NCI-H2029 treated with DMSO at 0.1 percent for 48 hours (cell line): Measurements from ENCODE around the gene PRKG2.
"Not testable (repeated sequence)": the region's sequence is repeated elsewhere in the genome, so short reads cannot be mapped to it uniquely, and the experiment has no call there.

Source experiments
- DNase-seq: peaks from one replicate; lab custom pipeline; 2025; lab: John Stamatoyannopoulos, UW

PRKG2 gene

DNA sequence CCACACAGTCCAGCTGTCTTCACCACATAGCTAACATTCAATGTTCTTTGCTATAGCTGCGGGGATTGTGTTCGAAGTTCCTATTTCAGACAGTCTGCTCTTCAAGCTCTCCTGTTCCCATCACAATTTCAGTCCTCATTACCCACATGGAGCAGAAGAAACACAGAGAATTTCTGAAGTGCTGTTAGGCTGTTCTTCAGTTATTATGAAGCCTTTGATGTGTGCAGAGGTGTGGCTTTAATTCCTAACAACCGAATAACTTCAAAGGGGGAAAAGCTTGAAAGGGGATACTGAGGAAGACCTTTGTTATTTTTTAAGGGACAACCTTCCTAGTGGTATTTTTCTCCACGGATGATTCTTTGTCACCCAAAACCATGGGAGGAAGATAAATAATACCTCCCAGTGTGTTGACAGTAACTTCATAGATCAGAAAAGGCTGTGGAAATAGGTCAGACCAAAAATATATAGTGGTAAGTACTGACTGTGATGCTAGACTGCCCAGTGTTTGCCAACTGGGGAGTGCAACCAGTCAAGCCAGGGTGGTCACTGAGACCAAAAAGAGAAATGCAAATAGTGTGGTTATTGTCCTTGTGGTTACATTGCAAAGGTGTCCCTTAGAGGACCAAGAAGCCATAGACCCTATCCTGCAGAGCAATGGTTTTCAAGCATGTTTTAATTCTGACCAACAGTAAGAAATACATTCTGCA, 52.1 kb downstream of the PRKG2 start:
- DNase-seq, result no peak

- not testable (repeated sequence) for DNase-seq
Observed at GRCh38 chr4:81153714-81154323, 61.2 kb downstream of the PRKG2 start.

- DNase-seq, result peak; percentile 1
Observed at GRCh38 chr4:81152839-81153713, 61.9 kb downstream of the PRKG2 start.

DNA sequence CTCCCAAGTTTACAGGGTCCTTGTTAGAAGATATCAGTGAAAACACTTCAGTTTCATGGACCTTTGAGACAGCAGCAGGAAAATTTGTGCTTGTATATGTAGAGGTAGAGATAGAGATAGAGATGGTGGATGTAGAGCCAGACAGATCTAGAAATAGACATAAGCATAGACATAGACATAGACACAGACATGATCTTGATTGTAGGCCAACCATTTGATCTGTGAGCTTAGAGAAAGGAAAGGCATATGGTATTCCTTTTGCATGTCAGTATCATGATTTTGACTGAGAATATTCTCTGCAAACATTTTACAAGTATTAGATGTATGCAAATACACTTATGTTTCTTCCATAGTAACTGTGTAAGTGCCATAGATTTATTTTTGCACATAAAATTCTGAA, 65.0 kb downstream of the PRKG2 start:
- DNase-seq, result no peak

DNA sequence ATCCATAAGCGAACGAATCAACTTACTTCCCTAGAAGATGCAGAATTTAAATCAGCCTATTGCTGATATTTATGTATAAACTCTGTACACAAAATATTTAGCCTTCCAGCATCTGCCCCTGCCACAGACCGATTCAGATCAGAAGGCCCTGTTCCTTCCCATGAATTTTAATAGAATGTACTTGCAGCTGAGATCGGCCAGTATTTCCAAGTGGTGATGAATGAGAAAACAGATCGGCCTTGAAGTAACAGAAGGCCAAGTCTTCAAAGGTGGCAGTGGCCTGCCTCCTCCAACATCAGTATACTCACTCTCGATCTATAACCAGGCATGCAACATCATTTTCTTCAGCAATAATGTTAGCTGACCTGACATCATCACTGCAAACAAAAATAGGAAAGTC, 66.4 kb downstream of the PRKG2 start:
- DNase-seq, result no peak

DNA sequence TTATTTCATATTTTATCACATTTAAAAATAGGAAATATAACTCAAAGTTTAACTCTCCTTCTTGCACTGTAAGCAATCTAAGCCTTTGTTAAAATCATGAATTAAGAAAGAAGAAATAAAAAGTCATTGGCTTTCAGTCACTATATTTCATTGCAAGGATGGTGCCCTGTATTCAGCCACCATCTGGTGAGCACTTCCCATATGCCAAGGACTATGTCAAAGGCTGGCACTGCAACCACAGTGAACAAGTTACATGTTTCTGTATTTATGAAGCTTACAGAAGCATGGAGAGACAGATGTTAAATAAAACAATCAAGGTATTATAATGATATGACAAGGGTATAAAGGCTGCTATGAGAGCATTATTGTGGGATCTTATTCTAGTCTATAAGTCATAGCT, 68.6 kb downstream of the PRKG2 start:
- DNase-seq, result no peak

- DNase-seq, result no peak
Observed at GRCh38 chr4:81143183-81143582, 71.8 kb downstream of the PRKG2 start.

DNA sequence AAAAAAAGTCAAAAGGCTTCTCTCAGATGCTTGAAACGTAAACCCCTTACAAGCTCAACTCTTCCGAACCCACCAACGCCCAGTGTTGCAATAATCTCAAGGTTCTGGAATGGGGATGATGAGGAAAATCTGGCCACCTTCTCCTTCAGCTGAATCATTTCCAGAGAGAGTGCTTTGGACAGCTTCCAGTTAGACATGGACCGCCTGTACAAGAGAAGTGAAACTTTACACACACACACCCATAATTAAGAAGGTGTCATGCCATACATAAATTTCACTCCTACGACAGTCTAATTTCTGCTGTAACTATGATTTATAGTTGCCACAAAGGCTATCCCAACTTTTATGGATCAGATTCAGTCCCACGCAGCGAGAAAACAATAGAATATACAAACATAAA, 72.3 kb downstream of the PRKG2 start:
- no peak for DNase-seq

- DNase-seq, result no peak
Observed at GRCh38 chr4:81137894-81138293, 77.1 kb downstream of the PRKG2 start.

- no peak for DNase-seq
Observed at GRCh38 chr4:81137446-81137845, 77.6 kb downstream of the PRKG2 start.

DNA sequence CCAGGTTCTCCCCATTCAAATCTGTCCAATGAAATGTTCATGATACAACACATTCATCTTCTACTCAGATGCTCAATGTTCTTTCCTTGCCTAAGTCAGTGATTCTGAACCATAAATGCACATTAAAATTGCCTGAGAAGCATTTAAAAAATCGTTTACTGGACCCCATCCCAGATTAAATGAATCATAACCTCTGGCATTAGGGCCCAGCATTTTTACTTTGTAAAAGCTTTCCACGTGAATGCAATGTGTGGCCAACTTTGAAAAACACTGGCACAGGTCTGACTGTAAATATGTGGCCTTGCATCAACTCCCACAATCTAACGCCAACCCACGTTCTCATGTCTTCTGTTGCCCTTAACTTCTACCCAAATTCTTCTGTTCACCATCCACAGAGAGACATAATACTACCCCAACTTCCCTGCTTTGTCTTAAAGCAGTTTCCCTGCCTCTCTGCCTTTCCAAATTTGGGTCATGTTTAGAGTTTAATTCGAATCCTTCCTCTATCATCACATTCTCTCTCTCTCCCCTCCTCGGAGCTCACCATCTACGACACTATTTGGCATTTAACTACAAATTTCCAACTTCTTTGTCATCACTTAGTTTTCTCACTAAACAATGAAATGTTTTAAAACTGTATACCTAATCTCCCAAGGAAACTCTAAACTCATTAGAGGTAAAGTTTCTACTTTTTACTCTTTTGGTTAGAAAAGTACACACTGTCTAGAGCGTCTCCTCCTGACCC, 78.7 kb downstream of the PRKG2 start:
- DNase-seq, result no peak

GRCh38 chr4:81135501-81135900, 79.5 kb downstream of the PRKG2 start:
- no peak for DNase-seq

DNA sequence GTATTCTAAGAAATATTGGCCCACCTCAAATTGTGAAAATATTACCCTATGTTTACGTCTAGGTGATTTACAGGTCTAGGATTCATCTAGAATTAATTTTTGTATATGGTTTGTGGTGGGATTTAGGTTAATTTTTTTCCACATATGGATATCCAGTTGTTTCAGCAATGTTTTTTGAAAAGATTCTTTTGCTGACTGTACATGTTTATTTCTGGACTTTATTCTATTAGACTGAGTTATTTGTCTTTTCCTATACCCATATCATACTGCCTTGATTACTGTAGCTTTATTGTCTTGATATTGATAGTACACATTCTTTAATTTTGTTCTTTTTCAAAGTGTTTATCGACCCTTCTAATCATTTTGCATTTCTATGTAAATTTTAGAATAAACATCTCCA, 83.5 kb downstream of the PRKG2 start:
- no peak for DNase-seq

GRCh38 chr4:81131066-81131465, 84.0 kb downstream of the PRKG2 start:
- DNase-seq, result no peak

DNA sequence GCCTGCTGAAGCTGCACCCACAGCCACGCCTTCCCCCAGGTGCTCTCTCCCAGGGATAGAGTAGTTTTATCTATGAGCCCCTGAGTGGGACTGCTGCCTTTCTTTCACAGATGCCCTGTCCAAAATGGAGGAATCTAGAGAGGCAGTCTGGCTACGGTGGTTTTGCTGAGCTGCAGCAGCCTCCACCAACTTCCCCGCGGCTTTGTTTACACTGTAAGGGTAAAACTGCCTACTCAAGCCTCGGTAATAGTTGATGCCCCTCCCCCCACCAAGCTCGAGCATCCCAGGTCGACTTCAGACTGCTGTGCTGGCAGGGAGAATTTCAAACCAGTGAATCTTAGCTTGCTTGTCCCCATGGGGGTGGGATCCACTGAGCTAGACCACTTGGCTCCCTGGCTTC, 84.5 kb downstream of the PRKG2 start:
- no peak for DNase-seq

- no peak for DNase-seq
Observed at GRCh38 chr4:81120055-81120454, 95.0 kb downstream of the PRKG2 start.

DNA sequence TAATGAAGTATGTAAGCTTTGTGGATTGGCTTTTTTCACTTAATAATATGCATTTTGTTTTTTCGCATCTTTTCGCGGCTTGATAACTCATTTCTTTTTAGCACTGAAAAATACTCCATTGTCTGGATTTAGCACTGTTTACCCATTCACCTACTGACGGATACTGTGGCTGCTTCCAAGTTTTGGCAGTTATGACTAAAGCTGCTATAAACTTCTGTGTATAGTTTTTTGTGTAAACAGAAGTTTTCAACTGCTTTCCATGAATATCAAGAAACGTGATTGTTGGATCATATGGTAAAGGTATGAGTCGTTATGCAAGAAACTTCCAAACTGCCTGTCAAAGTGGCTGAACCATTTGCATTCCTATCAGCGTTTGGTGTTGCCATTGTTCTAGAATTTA, 96.9 kb downstream of the PRKG2 start:
- DNase-seq, result no peak

DNA sequence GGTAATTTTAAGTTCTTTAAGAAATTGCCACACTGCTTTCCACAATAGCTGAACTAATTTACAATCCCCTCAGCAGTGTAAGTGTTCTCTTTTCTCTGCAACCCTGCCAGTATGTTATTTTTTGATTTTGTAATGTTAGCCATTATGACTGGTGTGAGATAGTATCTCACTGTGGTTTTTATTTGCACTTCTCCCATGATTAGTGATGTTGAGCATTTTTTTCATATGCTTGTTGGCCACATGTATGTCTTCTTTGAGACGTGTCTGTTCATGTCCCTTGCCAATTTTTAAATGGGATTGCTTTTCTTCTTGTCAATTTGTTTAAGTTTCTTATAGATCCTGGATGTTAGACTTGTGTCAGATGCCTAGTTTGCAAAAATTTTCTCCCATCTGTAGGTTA, 98.5 kb downstream of the PRKG2 start:
- DNase-seq, result no peak

DNA sequence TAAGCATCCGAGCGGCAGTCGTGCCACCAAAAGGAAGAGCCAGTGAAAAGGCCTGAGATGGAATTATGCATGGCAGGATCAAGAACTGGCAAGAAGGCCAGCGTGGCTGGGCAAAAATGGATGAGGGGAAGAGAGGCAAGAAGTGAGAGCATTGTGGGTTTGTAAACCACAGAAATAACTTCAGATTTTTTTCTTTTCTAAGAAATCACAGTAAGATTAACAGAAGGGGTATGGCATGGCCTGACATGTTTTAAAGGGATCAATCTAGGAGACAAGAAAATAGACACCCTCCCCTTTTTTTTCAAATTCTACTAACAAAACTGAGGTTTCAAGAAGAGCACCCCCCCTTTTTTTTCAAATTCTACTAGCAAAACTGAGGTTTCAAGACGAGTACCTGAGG, 102.0 kb downstream of the PRKG2 start:
- no peak for DNase-seq

DNA sequence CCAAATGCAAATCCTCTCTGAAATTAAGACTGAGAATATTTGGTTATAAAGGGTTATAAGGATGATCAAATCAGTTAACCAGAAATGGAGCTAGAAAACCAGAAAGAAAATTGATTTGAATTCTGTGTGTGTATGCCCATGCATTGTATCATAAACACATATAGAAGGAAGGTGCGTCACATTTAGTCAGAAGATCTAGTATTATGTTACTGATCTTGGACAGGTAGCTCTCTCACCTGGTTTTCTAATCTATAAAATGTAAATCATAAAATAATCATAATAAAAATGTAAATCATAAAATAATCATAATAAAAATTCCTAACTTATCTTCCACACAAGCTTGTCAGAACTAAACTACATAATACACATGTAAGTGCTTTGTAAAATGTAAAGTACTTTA, 105.7 kb downstream of the PRKG2 start:
- DNase-seq, result no peak

DNA sequence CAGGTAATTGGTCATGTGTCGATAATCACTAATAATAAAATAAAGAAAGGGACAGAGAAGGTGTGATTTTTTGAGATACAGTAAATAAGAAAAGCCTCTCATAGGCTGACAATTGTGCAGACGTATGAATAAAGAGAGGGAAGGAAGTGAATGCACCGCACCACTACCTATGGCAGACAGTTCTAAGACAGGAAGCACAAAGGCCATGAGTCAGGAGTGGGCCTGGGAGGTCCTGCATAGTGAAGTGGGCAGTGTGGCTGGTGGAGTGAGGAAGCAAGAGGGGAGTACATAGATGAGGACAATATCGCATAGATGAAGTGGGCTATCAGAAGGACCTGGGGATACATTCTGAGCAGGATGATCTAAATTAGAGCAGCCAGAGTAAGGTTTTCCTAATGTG, 108.9 kb downstream of the PRKG2 start:
- DNase-seq, result no peak

DNA sequence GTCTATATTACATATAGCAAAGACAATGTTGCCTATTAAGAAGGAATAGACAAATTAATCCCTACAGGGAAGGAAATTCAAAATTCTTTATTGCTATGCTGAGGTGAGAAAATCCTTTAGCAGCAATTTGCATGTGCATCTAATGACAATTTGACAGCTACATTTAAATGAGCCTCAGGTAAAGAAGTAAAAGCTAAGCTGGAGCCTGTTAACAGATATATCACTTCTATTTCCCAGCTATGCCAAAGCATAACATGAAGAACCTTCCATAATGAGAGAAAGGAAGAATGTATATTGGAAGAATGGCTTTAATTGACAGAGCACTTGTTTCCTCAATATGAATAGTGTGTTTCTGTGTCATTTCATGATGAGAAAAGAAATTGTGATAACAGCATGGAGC, 112.9 kb downstream of the PRKG2 start:
- DNase-seq, result no peak
